NCI-H774 (cell line): ENCODE data around the gene GDPD4.
A peak's percentile ranks its signal among the peaks of the same experiment; 100 is the strongest.

Experiments
- DNase-seq: peaks from one replicate; lab custom pipeline; 2025; lab: John Stamatoyannopoulos, UW

GDPD4 gene

DNA sequence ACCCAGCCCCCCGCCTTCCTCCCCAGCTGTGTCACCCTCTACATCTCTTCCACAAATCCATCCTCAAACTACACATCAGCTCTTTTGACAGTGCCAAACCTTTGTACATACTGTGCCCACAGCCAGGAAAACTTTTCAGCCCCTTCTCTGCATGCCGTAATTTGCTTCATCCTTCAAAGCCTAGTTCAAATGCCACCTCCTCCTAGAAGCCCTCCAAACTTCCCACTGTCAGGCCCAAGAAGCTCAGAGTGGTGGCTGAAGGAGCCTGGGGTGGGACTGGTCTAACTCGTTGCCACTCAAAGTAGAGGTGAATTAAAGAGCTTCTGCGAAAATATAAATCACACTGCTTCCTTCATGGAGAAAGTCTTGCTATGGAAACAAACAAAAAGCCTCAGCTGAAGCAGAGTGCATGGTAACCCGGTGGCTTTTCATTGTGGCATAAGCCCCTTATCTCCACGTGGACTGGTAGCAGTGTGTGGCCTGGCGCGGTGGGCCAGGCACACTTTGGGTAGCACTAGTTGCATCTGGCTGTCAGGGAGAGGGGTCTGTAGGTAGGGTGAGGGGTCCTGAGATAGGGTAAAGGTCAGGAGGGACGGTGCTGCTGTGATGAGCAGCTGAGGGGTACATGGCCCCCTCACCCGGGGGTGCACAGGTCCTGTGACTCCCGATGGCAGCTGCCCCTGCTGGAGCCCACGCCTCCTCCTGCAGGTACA, 96.6 kb downstream of the GDPD4 start:
- DNase-seq: no peak

DNA sequence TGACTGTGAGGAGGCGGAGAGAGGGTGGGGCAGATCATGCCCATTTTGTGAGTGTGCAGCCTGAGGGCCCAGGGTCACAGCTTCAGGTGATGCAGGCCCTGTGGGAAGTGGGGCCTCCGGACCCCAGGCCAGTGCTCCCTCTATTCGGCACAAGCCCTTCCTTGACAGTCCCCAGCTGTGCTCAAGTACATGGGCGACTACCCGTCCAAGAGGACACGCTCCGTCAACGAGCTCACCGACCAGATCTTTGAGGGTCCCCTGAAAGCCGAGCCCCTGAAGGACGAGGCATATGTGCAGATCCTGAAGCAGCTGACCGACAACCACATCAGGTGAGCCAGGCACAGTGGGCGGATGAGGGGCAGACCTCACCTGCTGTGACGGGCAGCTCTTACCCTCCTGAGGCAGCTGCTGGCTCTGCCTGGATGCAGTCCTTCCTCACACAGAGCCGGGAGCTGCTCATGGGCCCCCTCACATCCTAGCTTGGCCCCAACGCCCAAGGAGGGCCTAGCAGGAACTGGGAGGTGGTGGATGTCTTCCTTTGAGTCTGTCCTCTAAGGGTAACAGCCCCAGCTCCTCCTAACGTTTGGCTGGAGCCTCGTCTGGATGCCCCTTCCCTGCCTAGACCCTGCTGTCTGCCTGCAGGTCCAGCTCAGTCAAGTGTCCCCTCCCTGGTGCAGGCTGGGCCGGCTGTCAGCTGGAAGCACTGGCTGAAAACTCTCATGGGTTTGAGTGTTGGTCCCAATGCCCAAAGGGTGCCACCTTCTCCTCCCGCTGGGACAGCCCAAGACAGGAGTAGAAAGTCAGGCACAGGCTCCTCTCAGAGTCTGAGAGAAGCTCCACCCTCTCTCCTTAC, 97.4 kb downstream of the GDPD4 start:
- no peak for DNase-seq

GRCh38 chr11:77202941-77203900, 98.3 kb downstream of the GDPD4 start:
- no peak for DNase-seq

GRCh38 chr11:77201991-77202841, 99.3 kb downstream of the GDPD4 start:
- no peak for DNase-seq

GRCh38 chr11:77201370-77201769, 100.1 kb downstream of the GDPD4 start:
- DNase-seq: no peak

DNA sequence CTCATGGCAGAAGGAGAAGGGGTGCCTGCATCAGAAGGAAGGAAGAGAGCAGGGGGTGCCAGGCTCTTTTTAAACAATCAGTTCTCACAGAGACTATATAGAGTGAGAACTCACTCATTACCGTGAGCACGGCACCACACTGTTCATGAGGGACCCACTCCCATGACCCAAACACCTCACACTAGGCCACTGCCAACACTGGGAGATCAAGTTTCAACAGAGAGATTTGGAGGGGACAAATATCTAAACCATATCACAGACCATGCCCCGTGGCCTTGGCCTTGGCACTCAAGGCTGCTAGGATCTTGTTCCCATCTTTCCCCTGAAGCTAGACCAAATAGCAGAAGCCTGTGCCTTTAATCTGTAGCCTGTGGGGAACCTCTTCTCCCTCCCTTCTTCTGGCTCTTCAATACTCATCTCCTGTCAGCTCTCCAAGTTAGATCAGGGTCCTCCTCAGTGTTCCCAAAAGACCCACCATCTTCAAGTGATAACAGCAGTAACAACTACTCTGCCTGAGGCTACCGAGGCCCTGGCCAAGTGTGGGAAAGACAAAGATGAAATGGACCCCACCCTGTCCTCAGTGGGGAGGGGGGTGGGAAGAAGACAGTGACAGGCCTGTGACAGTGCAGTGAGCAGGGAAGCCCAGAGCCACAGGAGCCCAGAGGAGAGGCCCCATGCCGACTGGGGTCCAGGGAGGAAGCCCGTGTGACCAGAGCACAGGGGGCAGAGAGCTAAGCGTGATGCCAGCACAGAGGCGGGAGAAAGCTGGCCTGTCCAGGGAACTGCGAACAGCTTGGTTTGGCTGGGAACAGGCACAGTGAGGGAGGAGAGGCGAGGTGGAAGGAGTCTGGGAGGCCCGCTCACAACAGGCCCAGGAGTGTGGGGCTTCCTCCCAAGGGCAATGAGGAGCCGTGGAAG, 100.9 kb downstream of the GDPD4 start:
- DNase-seq: no peak

DNA sequence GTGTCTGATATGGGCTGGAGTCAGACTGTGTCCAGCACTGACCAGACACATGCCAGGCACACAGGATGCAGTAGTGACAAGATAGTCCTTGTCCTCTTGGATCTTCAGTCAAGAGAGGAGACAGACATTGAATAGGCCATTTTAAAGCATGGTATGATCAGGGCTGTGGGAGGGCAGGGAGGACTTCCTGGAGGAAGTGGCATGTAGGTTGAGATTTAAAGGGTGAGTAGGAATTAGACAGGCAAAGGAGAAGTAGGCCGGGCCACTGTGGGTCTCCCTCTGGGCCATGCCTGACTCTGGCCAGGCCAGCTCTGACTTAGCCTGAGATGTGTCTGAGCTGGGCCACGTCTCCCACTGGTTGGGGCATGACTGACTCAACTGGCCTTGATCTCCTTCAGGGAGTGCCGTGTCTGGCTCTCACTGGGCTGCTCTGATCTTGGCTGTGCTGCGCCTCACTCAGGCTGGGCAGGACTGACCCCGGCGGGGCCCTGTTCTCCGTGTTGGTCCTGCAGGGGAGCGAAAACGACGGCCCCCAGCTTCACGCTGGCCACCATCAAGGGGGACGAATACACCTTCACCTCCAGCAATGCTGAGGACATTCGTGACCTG, 102.2 kb downstream of the GDPD4 start:
- no peak for DNase-seq

- DNase-seq: no peak
Observed at GRCh38 chr11:77198440-77198849, 103.0 kb downstream of the GDPD4 start.

GRCh38 chr11:77197626-77198320, 103.7 kb downstream of the GDPD4 start:
- DNase-seq: no peak

DNA sequence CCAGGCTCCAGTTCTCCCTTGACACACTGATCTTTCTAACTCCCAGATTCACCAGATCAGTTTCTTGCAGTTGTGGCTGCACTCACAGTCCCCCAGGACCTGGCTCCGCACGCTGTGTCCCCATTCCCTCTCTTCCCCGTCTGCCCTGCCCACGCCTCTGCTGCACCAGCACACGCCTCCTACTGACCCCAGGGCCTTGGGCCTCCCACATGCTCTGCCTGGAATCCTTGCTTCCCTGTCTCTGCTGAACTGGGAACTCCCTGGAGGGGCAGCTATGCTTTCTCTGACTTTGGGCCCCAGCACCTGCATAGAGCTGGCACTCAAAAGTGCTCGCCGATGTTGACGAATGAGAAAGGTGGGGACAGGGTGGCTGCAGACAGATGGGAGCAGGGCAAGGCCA, 104.5 kb downstream of the GDPD4 start:
- no peak for DNase-seq

- no peak for DNase-seq
Observed at GRCh38 chr11:77195071-77195755, 106.3 kb downstream of the GDPD4 start.

DNA sequence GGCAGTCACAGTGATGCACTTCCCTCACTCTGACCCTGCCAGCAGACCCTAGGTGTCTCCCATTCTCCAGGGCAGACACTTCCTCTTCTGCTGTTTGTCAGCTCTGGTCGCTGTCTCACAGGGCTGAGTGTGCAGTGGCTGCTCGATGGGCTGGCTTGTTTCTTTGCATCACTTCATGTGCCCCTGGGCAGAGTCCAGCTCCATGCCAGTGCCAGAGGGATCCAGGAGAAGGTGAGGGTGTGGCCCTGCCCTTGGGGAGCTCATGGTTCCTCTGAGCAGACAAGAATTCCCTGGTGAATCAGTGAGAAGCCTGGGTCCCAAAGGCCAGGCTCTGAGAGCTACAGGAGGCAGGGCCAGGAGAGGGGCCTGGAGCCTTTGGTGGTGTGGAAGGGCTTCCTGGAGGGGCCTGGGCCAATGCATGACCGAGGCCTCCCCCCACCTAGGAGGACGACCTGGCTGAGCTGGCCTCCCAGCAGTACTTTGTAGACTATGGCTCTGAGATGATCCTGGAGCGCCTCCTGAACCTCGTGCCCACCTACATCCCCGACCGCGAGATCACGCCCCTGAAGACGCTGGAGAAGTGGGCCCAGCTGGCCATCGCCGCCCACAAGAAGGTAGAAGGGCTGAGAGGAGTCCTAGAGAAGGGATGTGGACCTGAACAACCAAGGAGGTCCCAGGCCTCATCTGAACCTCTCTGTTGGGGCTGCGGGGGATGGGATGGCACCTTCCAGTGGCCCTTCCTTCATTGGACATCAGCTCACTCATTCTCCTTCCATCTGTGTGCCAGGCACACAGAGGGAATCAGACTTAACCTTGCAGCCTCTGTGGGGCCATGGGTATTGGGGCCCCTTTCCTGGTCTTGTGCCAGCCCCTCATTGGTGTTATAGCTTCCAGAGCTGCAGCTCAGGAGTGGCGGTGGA, 107.3 kb downstream of the GDPD4 start:
- DNase-seq: no peak

- no peak for DNase-seq
Observed at GRCh38 chr11:77193167-77193566, 108.3 kb downstream of the GDPD4 start.

- peak; percentile 90 for DNase-seq
Observed at GRCh38 chr11:77191823-77192495, 109.5 kb downstream of the GDPD4 start.

GRCh38 chr11:77191429-77191822, 110.1 kb downstream of the GDPD4 start:
- peak; percentile 57 for DNase-seq

GRCh38 chr11:77190331-77191075, 111.0 kb downstream of the GDPD4 start:
- no peak for DNase-seq
